ENCODE data around the gene C5orf34.
"Not testable (repeated sequence)": the region's sequence is repeated elsewhere in the genome, so short reads cannot be mapped to it uniquely, and the experiment has no call there.

Gene C5orf34

GRCh38 chr5:43467100-43467499 lies 47.8 kb downstream of the C5orf34 start:
- DNase-seq (ENCODE audit: low read depth) = no peak
- H3K4me3 ChIP-seq (ENCODE audit: low read depth, low read length) = no peak overlapping the region
- no peak for TF ChIP-seq CTCF (IDR thresholded peaks at IDR 0.05; ENCODE audit: insufficient read depth, low read depth, low read length, missing control alignments)

- not testable (repeated sequence) for H3K4me3 ChIP-seq (ENCODE audit: low read depth, low read length); DNase-seq (ENCODE audit: low read depth)
These were observed 49.5 kb downstream of the C5orf34 start for GRCh38 chr5:43465455-43465854.

GRCh38 chr5:43461066-43461465 lies 53.9 kb downstream of the C5orf34 start:
- no peak overlapping the region for H3K4me3 ChIP-seq (ENCODE audit: low read depth, low read length)
- DNase-seq (ENCODE audit: low read depth) = no peak
- TF ChIP-seq CTCF (IDR thresholded peaks at IDR 0.05; ENCODE audit: insufficient read depth, low read depth, low read length, missing control alignments) = no peak

- H3K4me3 ChIP-seq (ENCODE audit: low read depth, low read length) = no peak overlapping the region
- DNase-seq (ENCODE audit: low read depth) = no peak
- TF ChIP-seq CTCF (IDR thresholded peaks at IDR 0.05; ENCODE audit: insufficient read depth, low read depth, low read length, missing control alignments) = no peak
These were observed 58.4 kb downstream of the C5orf34 start for GRCh38 chr5:43456556-43456955.

- not testable (repeated sequence) for DNase-seq (ENCODE audit: low read depth); H3K4me3 ChIP-seq (ENCODE audit: low read depth, low read length)
These were observed 73.4 kb downstream of the C5orf34 start for GRCh38 chr5:43441575-43441974.

- no peak for TF ChIP-seq CTCF (IDR thresholded peaks at IDR 0.05; ENCODE audit: insufficient read depth, low read depth, low read length, missing control alignments)
- no peak overlapping the region for H3K4me3 ChIP-seq (ENCODE audit: low read depth, low read length)
- DNase-seq (ENCODE audit: low read depth) = no peak
These were observed 77.8 kb downstream of the C5orf34 start for GRCh38 chr5:43437062-43437660.
